HepG2 (cell line): ENCODE results near the gene CLTCL1. TPM values are rescaled to one million over a fixed set of nuclear protein-coding genes. Genes with fewer than 3 reads are reported as not detected.
A peak's percentile ranks its signal among the peaks of the same experiment; 100 is the strongest.

Experiments
- AKAP8 ChIP-seq: sonication (generic); formaldehyde crosslinking; IDR thresholded peaks from 2 replicates; pipeline ENCODE4 v1.5.1; 2020; ENCODE audit warnings: mild to moderate bottlenecking, missing genetic modification reagents
- ARNT ChIP-seq: fragments of 450-650 bp; IDR thresholded peaks from 2 replicates; pipeline ENCODE4 v1.6.1; 2017
- ATAD3A ChIP-seq: sonication (generic); formaldehyde crosslinking; IDR thresholded peaks from 2 replicates; pipeline ENCODE4 v1.4.0; 2020; ENCODE audit warnings: missing genetic modification reagents
- CEBPB ChIP-seq: IDR thresholded peaks from 2 replicates; pipeline ENCODE4 v1.6.1; 2011; ENCODE audit warnings: low read depth, low read length, improper control_type of control experiment, borderline replicate concordance
- ETV6 ChIP-seq: sonication (generic); formaldehyde crosslinking; conservative IDR thresholded peaks from 2 replicates; pipeline ENCODE4 v1.4.0; 2020; ENCODE audit warnings: missing genetic modification reagents
- MLLT10 ChIP-seq: sonication (generic); formaldehyde crosslinking; IDR thresholded peaks from 2 replicates; pipeline ENCODE4 v1.4.0; 2020; ENCODE audit warnings: missing genetic modification reagents
- REPIN1 ChIP-seq: sonication (generic); formaldehyde crosslinking; IDR thresholded peaks from 2 replicates; pipeline ENCODE4 v1.8.0; 2022; ENCODE audit warnings: missing genetic modification reagents, low read depth, mild to moderate bottlenecking, borderline replicate concordance
- SIX1 ChIP-seq: sonication (generic); formaldehyde crosslinking; IDR thresholded peaks from 2 replicates; pipeline ENCODE4 v1.4.0; 2020; ENCODE audit warnings: missing genetic modification reagents, borderline replicate concordance
- SNAPC2 ChIP-seq: sonication (generic); formaldehyde crosslinking; IDR thresholded peaks from 2 replicates; pipeline ENCODE4 v1.8.1; 2022; ENCODE audit warnings: mild to moderate bottlenecking, missing genetic modification reagents
- SOX13 ChIP-seq, 3 experiments: fragments of 450-650 bp in 1 of 3; sonication (generic) in 1 of 3; formaldehyde crosslinking in 1 of 3; IDR thresholded peaks in 2 of 3; conservative IDR thresholded peaks in 1 of 3; 2 replicates each; pipeline versions ENCODE4 v1.5.0 to v1.6.1; 2016 to 2020; ENCODE audit warnings: antibody characterized with exemption in 1 of 3, mild to moderate bottlenecking in 1 of 3, missing compliant biosample characterization in 1 of 3, missing genetic modification reagents in 1 of 3, moderate library complexity in 1 of 3
- SP4 ChIP-seq: sonication (generic); formaldehyde crosslinking; IDR thresholded peaks from 2 replicates; pipeline ENCODE4 v1.8.1; 2023; ENCODE audit warnings: mild to moderate bottlenecking, missing genetic modification reagents
- SUZ12 ChIP-seq: fragments of 150-350 bp; IDR thresholded peaks from 2 replicates; pipeline ENCODE4 v1.6.1; 2014; ENCODE audit warnings: low read depth, low read length
- TERF1 ChIP-seq: sonication (generic); formaldehyde crosslinking; IDR thresholded peaks from 2 replicates; pipeline ENCODE4 v1.8.0; 2022; ENCODE audit warnings: mild to moderate bottlenecking, missing genetic modification reagents, moderate library complexity
- ZNF569 ChIP-seq: sonication (generic); formaldehyde crosslinking; IDR thresholded peaks from 2 replicates; pipeline ENCODE4 v1.5.0; 2020; ENCODE audit warnings: mild to moderate bottlenecking, missing genetic modification reagents, moderate library complexity, borderline replicate concordance
- ZNF598 ChIP-seq: sonication (generic); formaldehyde crosslinking; IDR thresholded peaks from 2 replicates; pipeline ENCODE4 v1.5.1; 2020; ENCODE audit warnings: mild to moderate bottlenecking, missing genetic modification reagents, borderline replicate concordance
- polyA plus RNA-seq, 8 experiments: library from polyadenylated mRNA; depleted of rRNA in 3 of 8; stranded (reverse) in 7 of 8; unstranded in 1 of 8; fragments of >200 nt; fragmentation: Illumina TruSeq in 4 of 8; extraction: Trizol in 4 of 8; gene quantifications; 2 replicates each; pipeline versions ENCODE4 v1.2.1 to v1.2.3, GENCODE V29; 2011 to 2016; ENCODE audit warnings: low read depth in 4 of 8, missing spikeins in 1 of 8, mixed read lengths in 1 of 8; ENCODE audit not compliant: insufficient read depth in 1 of 8
- total RNA-seq, 5 experiments: library from RNA; depleted of rRNA; stranded (reverse); fragments of >200 nt; fragmentation: Illumina TruSeq; extraction: Trizol; gene quantifications; 2 replicates each; pipeline ENCODE4 v1.2.3, GENCODE V29; 2016; ENCODE audit warnings: low read depth in 1 of 5
- TF ChIP-seq, protein P1 (sequence below): sonication (generic); formaldehyde crosslinking; IDR thresholded peaks from 2 replicates; pipeline ENCODE4 v1.9.0; 2021; ENCODE audit warnings: mild to moderate bottlenecking, missing genetic modification reagents
- TF ChIP-seq, protein P2 (sequence below): sonication (generic); formaldehyde crosslinking; IDR thresholded peaks from 2 replicates; pipeline ENCODE4 v1.5.1; 2020; ENCODE audit warnings: mild to moderate bottlenecking, missing genetic modification reagents, borderline replicate concordance

Gene CLTCL1
- total and polyA plus RNA-seq, 2 of the 13 experiments (the other 11 are each of a cell fraction or from before 2014, with no cell fraction given), result 8.1 to 10.9 TPM

DNA sequence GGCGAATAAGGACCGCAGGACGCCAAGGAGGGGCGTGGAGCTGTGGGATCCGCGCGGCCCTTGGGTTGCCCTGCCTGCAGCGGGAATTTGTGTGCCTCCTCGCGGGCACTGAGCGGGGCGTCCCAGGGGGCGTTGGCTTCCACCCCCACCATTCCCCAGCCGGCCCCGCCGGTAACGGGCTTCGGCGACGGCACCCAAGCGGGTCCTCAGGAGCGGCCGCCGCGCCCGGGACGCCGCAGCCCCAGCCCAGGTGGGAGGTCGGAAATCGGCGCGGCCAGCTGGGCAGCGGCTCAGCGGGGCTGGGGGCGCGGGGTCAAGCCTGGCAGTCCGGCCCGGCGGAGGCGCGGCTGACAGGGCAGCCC lies 320 bp downstream of the CLTCL1 start (continued):
- TF ChIP-seq, protein P1, sequence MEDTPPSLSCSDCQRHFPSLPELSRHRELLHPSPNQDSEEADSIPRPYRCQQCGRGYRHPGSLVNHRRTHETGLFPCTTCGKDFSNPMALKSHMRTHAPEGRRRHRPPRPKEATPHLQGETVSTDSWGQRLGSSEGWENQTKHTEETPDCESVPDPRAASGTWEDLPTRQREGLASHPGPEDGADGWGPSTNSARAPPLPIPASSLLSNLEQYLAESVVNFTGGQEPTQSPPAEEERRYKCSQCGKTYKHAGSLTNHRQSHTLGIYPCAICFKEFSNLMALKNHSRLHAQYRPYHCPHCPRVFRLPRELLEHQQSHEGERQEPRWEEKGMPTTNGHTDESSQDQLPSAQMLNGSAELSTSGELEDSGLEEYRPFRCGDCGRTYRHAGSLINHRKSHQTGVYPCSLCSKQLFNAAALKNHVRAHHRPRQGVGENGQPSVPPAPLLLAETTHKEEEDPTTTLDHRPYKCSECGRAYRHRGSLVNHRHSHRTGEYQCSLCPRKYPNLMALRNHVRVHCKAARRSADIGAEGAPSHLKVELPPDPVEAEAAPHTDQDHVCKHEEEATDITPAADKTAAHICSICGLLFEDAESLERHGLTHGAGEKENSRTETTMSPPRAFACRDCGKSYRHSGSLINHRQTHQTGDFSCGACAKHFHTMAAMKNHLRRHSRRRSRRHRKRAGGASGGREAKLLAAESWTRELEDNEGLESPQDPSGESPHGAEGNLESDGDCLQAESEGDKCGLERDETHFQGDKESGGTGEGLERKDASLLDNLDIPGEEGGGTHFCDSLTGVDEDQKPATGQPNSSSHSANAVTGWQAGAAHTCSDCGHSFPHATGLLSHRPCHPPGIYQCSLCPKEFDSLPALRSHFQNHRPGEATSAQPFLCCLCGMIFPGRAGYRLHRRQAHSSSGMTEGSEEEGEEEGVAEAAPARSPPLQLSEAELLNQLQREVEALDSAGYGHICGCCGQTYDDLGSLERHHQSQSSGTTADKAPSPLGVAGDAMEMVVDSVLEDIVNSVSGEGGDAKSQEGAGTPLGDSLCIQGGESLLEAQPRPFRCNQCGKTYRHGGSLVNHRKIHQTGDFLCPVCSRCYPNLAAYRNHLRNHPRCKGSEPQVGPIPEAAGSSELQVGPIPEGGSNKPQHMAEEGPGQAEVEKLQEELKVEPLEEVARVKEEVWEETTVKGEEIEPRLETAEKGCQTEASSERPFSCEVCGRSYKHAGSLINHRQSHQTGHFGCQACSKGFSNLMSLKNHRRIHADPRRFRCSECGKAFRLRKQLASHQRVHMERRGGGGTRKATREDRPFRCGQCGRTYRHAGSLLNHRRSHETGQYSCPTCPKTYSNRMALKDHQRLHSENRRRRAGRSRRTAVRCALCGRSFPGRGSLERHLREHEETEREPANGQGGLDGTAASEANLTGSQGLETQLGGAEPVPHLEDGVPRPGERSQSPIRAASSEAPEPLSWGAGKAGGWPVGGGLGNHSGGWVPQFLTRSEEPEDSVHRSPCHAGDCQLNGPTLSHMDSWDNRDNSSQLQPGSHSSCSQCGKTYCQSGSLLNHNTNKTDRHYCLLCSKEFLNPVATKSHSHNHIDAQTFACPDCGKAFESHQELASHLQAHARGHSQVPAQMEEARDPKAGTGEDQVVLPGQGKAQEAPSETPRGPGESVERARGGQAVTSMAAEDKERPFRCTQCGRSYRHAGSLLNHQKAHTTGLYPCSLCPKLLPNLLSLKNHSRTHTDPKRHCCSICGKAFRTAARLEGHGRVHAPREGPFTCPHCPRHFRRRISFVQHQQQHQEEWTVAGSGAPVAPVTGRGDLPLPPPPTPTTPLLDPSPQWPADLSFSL (CRISPR knock-in tag), result no peak
- TF ChIP-seq MLLT10 (CRISPR knock-in tag), result no peak
- TF ChIP-seq ETV6, result peak; percentile 13; the same call in 1 of the 2 replicates
- no peak for TF ChIP-seq SP4 (CRISPR knock-in tag)
- 0 out of 2 replicates have a peak, but pooled peaks have one; percentile 34 for TF ChIP-seq SNAPC2
- TF ChIP-seq ZNF569 (CRISPR knock-in tag), result no peak
- no peak for TF ChIP-seq AKAP8 (CRISPR knock-in tag)
- TF ChIP-seq CEBPB, result no peak
- no peak for TF ChIP-seq SOX13 (IDR thresholded peaks at IDR 0.05)
- no peak for TF ChIP-seq SOX13 (CRISPR knock-in tag; conservative IDR thresholded peaks at IDR 0.05 in 1 of 2, IDR thresholded peaks at IDR 0.05 in 1 of 2)
- no peak for TF ChIP-seq ZNF598
- TF ChIP-seq SIX1 (CRISPR knock-in tag), result no peak
- TF ChIP-seq SUZ12, result no peak
- 0 out of 2 replicates have a peak, but pooled peaks have one; percentile 41 for TF ChIP-seq REPIN1
- TF ChIP-seq, protein P2, sequence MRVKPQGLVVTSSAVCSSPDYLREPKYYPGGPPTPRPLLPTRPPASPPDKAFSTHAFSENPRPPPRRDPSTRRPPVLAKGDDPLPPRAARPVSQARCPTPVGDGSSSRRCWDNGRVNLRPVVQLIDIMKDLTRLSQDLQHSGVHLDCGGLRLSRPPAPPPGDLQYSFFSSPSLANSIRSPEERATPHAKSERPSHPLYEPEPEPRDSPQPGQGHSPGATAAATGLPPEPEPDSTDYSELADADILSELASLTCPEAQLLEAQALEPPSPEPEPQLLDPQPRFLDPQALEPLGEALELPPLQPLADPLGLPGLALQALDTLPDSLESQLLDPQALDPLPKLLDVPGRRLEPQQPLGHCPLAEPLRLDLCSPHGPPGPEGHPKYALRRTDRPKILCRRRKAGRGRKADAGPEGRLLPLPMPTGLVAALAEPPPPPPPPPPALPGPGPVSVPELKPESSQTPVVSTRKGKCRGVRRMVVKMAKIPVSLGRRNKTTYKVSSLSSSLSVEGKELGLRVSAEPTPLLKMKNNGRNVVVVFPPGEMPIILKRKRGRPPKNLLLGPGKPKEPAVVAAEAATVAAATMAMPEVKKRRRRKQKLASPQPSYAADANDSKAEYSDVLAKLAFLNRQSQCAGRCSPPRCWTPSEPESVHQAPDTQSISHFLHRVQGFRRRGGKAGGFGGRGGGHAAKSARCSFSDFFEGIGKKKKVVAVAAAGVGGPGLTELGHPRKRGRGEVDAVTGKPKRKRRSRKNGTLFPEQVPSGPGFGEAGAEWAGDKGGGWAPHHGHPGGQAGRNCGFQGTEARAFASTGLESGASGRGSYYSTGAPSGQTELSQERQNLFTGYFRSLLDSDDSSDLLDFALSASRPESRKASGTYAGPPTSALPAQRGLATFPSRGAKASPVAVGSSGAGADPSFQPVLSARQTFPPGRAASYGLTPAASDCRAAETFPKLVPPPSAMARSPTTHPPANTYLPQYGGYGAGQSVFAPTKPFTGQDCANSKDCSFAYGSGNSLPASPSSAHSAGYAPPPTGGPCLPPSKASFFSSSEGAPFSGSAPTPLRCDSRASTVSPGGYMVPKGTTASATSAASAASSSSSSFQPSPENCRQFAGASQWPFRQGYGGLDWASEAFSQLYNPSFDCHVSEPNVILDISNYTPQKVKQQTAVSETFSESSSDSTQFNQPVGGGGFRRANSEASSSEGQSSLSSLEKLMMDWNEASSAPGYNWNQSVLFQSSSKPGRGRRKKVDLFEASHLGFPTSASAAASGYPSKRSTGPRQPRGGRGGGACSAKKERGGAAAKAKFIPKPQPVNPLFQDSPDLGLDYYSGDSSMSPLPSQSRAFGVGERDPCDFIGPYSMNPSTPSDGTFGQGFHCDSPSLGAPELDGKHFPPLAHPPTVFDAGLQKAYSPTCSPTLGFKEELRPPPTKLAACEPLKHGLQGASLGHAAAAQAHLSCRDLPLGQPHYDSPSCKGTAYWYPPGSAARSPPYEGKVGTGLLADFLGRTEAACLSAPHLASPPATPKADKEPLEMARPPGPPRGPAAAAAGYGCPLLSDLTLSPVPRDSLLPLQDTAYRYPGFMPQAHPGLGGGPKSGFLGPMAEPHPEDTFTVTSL, result 0 out of 2 replicates have a peak, but pooled peaks have one; percentile 16
- TF ChIP-seq TERF1 (CRISPR knock-in tag), result no peak
- TF ChIP-seq ARNT, result no peak
- TF ChIP-seq ATAD3A (CRISPR knock-in tag), result no peak
